Naive thymus-derived CD4-positive, alpha-beta T cell (primary cell): ENCODE measurements around the gene CTXND1. TPM values are rescaled to one million over a fixed set of nuclear protein-coding genes. Genes with fewer than 3 reads are reported as not detected.

Experiments
- ATAC-seq: fragments of 150-1000 bp; cut with Tn5 transposase; 2 replicates; pipeline ENCODE4 v1.10.0; 2021; ENCODE audit warnings: mild to moderate bottlenecking, moderate library complexity
- CTCF ChIA-PET: fragments of 350-600 bp; sonication (Branson Sonifier 250); formaldehyde crosslinking; loops from one replicate; lab custom pipeline; 2021; ENCODE audit warnings: antibody characterized with exemption; lab: Charles Lee
- POLR2A ChIA-PET: fragments of 350-600 bp; sonication (Branson Sonifier 250); formaldehyde crosslinking; loops from one replicate; lab custom pipeline; 2021; ENCODE audit warnings: antibody characterized with exemption, inconsistent platforms; lab: Charles Lee
- DNase-seq, 9 donors: peaks; one replicate each; pipeline versions ENCODE4 v3.0.0 to v3.0.0-alpha.2; 2020 to 2022; ENCODE audit warnings: mixed read lengths in 1 of 9
- H3K27ac ChIP-seq: one replicate; pipeline ENCODE4 v1.7.0; 2013; ENCODE audit warnings: mild to moderate bottlenecking, low read depth, low read length, moderate library complexity
- H3K27me3 ChIP-seq, 2 donors: one replicate each; pipeline ENCODE4 v1.7.0; 2013; ENCODE audit warnings: low read length in 2 of 2, mild to moderate bottlenecking in 2 of 2, moderate library complexity in 2 of 2; ENCODE audit not compliant: control insufficient read depth in 2 of 2, insufficient read depth in 2 of 2
- H3K36me3 ChIP-seq, 3 experiments: 1 replicate in 2 of 3; 2 replicates in 1 of 3; pipeline ENCODE4 v1.7.0; 2013; ENCODE audit warnings: low read length in 3 of 3, mild to moderate bottlenecking in 3 of 3, moderate library complexity in 1 of 3; ENCODE audit not compliant: insufficient read depth in 3 of 3, control insufficient read depth in 2 of 3
- H3K4me1 ChIP-seq, 2 donors: one replicate each; pipeline ENCODE4 v1.7.0; 2013; ENCODE audit warnings: low read length in 2 of 2, mild to moderate bottlenecking in 2 of 2, moderate library complexity in 1 of 2; ENCODE audit not compliant: control insufficient read depth in 2 of 2, insufficient read depth in 2 of 2
- H3K4me3 ChIP-seq: 2 replicates; pipeline ENCODE4 v1.7.0; 2013; ENCODE audit warnings: mild to moderate bottlenecking, low read length
- H3K9me3 ChIP-seq, 3 experiments: 1 replicate in 2 of 3; 2 replicates in 1 of 3; pipeline ENCODE4 v1.7.0; 2013; ENCODE audit warnings: low read length in 3 of 3; ENCODE audit not compliant: control insufficient read depth in 2 of 3
- H3K27ac Mint-ChIP-seq, 9 donors: one replicate each; pipeline ENCODE4 v1.8.0; 2020 to 2022; ENCODE audit warnings: mixed read lengths in 9 of 9, mild to moderate bottlenecking in 8 of 9, moderate library complexity in 5 of 9, inconsistent platforms in 2 of 9
- H3K27me3 Mint-ChIP-seq, 5 donors: one replicate each; pipeline ENCODE4 v1.8.0; 2021 to 2022; ENCODE audit warnings: mixed read lengths in 5 of 5, mild to moderate bottlenecking in 1 of 5
- H3K36me3 Mint-ChIP-seq, 5 donors: one replicate each; pipeline ENCODE4 v1.8.0; 2020 to 2022; ENCODE audit warnings: mixed read lengths in 5 of 5, mild to moderate bottlenecking in 3 of 5, inconsistent platforms in 1 of 5
- H3K4me1 Mint-ChIP-seq, 7 donors: one replicate each; pipeline ENCODE4 v1.8.0; 2020 to 2022; ENCODE audit warnings: mixed read lengths in 7 of 7, mild to moderate bottlenecking in 3 of 7, inconsistent platforms in 1 of 7
- H3K4me3 Mint-ChIP-seq, 10 donors: one replicate each; pipeline ENCODE4 v1.8.0; 2020 to 2022; ENCODE audit warnings: mild to moderate bottlenecking in 10 of 10, mixed read lengths in 10 of 10, moderate library complexity in 6 of 10, inconsistent platforms in 2 of 10
- H3K9me3 Mint-ChIP-seq, 11 donors: one replicate each; pipeline ENCODE4 v1.8.0; 2020 to 2022; ENCODE audit warnings: mixed read lengths in 11 of 11, mild to moderate bottlenecking in 4 of 11, inconsistent platforms in 1 of 11, moderate library complexity in 1 of 11
- intact Hi-C, 2 donors: fragments of 100-400 bp; cut with micrococcal nuclease; formaldehyde crosslinking; loops; one replicate each; pipeline ENCODE4 v1.15.1; 2023
- polyA plus RNA-seq, 2 donors: library from polyadenylated mRNA; unstranded; fragments of 300-500 nt; fragmentation: Illumina TruSeq; gene quantifications; one replicate each; pipeline ENCODE4 v1.2.3, GENCODE V29; 2021
- total RNA-seq, 6 experiments: library from RNA in 5 of 6; stranded (reverse) in 5 of 6; gene quantifications; 1 replicate in 5 of 6; 2 replicates in 1 of 6; pipeline ENCODE4 v1.2.3 and lab custom pipeline; 2021 to 2026

Gene CTXND1
- total and polyA plus RNA-seq, 7 experiments from 2014 or later = not detected

DNA sequence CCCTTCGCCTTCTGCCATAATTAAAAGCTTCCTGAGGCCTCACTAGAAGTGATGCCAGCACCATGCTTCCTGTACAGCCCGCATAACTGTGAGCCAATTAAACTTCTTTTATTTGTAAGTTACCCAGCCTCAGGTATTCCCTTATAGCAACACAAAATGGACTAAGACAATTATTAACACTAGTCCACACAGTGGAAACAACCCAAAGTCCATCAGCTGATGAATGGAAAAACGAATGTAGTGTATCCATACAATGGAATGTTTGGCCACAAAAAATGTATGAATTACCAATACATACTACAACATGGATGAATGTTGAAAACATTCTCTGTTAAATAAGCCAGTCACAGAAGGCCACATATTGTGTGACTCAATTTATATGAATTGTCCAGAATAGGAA is 22.5 kb upstream of the CTXND1 start:
- no peak overlapping the region for H3K4me3 Mint-ChIP-seq
- intact Hi-C loops = no loop called here
- H3K27me3 Mint-ChIP-seq = peaks cover 7 to 19% (median 12%) of the 10 kb centered on the region in 5 donors
- DNase-seq (no peak), ATAC-seq (no peak)
- ChIA-PET POLR2A (no interaction called here), CTCF (no interaction called here)
- H3K9me3 ChIP-seq = no peaks in the 10 kb centered on the region
- no peak overlapping the region for H3K4me3 ChIP-seq
- H3K9me3 Mint-ChIP-seq = no peaks in the 10 kb centered on the region
- no peaks in the 10 kb centered on the region for H3K36me3 ChIP-seq
- no peaks in the 10 kb centered on the region for H3K4me1 Mint-ChIP-seq
- H3K27ac Mint-ChIP-seq = no peak overlapping the region
- H3K27me3 ChIP-seq = no peaks in the 10 kb centered on the region
- H3K27ac ChIP-seq = no peak overlapping the region
- no peaks in the 10 kb centered on the region for H3K36me3 Mint-ChIP-seq
- no peaks in the 10 kb centered on the region for H3K4me1 ChIP-seq

GRCh38 chr15:80272987-80273386 is 21.0 kb upstream of the CTXND1 start:
- Histone ChIP-seq H3K27me3 (no peaks in the 10 kb centered on the region), H3K36me3 (no peaks in the 10 kb centered on the region), H3K4me3 (no peak overlapping the region), H3K9me3 (no peaks in the 10 kb centered on the region), H3K4me1 (no peaks in the 10 kb centered on the region), H3K27ac (no peak overlapping the region)
- Mint-ChIP-seq H3K27me3 (peaks cover 9 to 35% (median 17%) of the 10 kb centered on the region in 5 donors), H3K27ac (no peak overlapping the region), H3K9me3 (peaks cover 0 to 3% (median 0%) of the 10 kb centered on the region in 11 donors), H3K36me3 (no peaks in the 10 kb centered on the region), H3K4me3 (no peak overlapping the region), H3K4me1 (no peaks in the 10 kb centered on the region)
- intact Hi-C loops = no loop called here
- ChIA-PET POLR2A (no interaction called here), CTCF (no interaction called here)
- ATAC-seq = no peak
- DNase-seq = no peak

DNA sequence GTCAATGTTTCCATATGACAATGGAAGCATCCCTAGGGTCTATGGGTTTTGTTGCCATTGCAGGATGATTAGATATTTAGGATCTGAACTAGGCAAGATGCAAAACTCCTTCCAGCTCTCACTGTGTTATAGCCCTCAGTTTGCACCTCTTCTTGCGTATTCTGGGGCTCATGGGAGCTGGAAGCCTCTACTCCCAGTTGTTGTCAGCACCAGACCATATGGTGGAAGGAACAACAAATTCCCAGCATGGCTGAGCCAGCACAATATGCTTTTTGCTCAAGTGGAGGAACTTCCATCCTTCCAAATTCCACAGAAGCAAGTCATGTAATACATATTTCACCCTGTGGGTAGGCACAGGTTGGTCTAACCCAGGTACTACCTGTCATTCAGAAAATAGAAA is 18.5 kb upstream of the CTXND1 start:
- no peak overlapping the region for H3K4me3 Mint-ChIP-seq
- CTCF ChIA-PET = no interaction called here

GRCh38 chr15:80268101-80268500 is 16.1 kb upstream of the CTXND1 start:
- intact Hi-C loops = no loop called here
- no peak for DNase-seq
- no peak overlapping the region for H3K4me3 Mint-ChIP-seq
- Histone ChIP-seq H3K27me3 (no peaks in the 10 kb centered on the region), H3K4me1 (no peaks in the 10 kb centered on the region), H3K27ac (no peak overlapping the region), H3K4me3 (no peak overlapping the region), H3K9me3 (no peaks in the 10 kb centered on the region), H3K36me3 (no peaks in the 10 kb centered on the region)
- H3K27me3 Mint-ChIP-seq = peaks cover 9 to 51% (median 32%) of the 10 kb centered on the region in 5 donors
- ChIA-PET POLR2A (no interaction called here), CTCF (no interaction called here)
- no peak overlapping the region for H3K27ac Mint-ChIP-seq
- peaks cover 0 to 4% (median 0%) of the 10 kb centered on the region in 11 donors for H3K9me3 Mint-ChIP-seq
- H3K36me3 Mint-ChIP-seq = no peaks in the 10 kb centered on the region
- no peaks in the 10 kb centered on the region for H3K4me1 Mint-ChIP-seq
- no peak for ATAC-seq

More for the DNA sequence above, 18.5 kb upstream of the CTXND1 start:
- H3K27me3 Mint-ChIP-seq = peaks cover 9 to 48% (median 29%) of the 10 kb centered on the region in 5 donors
- no peaks in the 10 kb centered on the region for H3K36me3 Mint-ChIP-seq
- POLR2A ChIA-PET = interaction anchor here (0.5 kb wide), 1 partner anchor 15 kb away, joined by 3 read pairs; no protein-coding TSS in a partner anchor
- Histone ChIP-seq H3K36me3 (no peaks in the 10 kb centered on the region), H3K4me3 (no peak overlapping the region), H3K4me1 (no peaks in the 10 kb centered on the region), H3K27ac (no peak overlapping the region), H3K9me3 (no peaks in the 10 kb centered on the region), H3K27me3 (no peaks in the 10 kb centered on the region)
- DNase-seq (no peak), ATAC-seq (no peak)
- H3K4me1 Mint-ChIP-seq = no peaks in the 10 kb centered on the region
- intact Hi-C loops = no loop called here
- H3K9me3 Mint-ChIP-seq = peaks cover 0 to 4% (median 0%) of the 10 kb centered on the region in 11 donors
- no peak overlapping the region for H3K27ac Mint-ChIP-seq

- no peaks in the 10 kb centered on the region for H3K4me1 Mint-ChIP-seq
- peaks cover 8 to 46% (median 35%) of the 10 kb centered on the region in 5 donors for H3K27me3 Mint-ChIP-seq
- ChIA-PET CTCF (no interaction called here), POLR2A (no interaction called here)
- Histone ChIP-seq H3K4me3 (no peak overlapping the region), H3K4me1 (no peaks in the 10 kb centered on the region), H3K9me3 (no peaks in the 10 kb centered on the region), H3K36me3 (no peaks in the 10 kb centered on the region), H3K27ac (no peak overlapping the region), H3K27me3 (no peaks in the 10 kb centered on the region)
- DNase-seq = no peak
- H3K9me3 Mint-ChIP-seq = peaks cover 0 to 4% (median 0%) of the 10 kb centered on the region in 11 donors
- no peak overlapping the region for H3K27ac Mint-ChIP-seq
- no peak overlapping the region for H3K4me3 Mint-ChIP-seq
- H3K36me3 Mint-ChIP-seq = no peaks in the 10 kb centered on the region
- intact Hi-C loops = no loop called here
- ATAC-seq = no peak
These were observed 15.6 kb upstream of the CTXND1 start for GRCh38 chr15:80267658-80268057.

DNA sequence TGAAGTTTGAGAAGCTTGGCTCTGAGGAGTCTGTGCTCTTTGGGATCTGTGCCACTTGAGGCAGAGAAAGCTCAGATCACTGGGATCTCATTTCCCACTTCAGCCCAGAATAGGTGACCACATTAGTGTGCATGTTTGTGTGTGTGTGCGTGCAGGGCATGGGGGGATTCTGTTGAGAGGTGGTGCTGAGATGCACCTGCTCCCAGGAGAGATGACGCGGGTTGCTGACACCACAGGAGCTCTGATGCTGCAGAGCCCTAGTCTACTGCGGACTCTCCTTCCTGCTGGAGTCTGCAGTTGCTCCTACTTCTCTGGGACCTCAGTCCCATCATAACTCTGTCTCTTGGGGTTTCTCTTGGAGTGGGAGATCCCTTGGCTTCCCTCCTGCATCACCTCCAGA is 14.7 kb upstream of the CTXND1 start:
- Mint-ChIP-seq H3K27me3 (peaks cover 11 to 50% (median 42%) of the 10 kb centered on the region in 5 donors), H3K4me1 (no peaks in the 10 kb centered on the region), H3K36me3 (no peaks in the 10 kb centered on the region), H3K9me3 (peaks cover 0 to 6% (median 0%) of the 10 kb centered on the region in 11 donors), H3K4me3 (no peak overlapping the region), H3K27ac (no peak overlapping the region)
- Histone ChIP-seq H3K9me3 (no peaks in the 10 kb centered on the region), H3K27ac (no peak overlapping the region), H3K36me3 (no peaks in the 10 kb centered on the region), H3K4me1 (no peaks in the 10 kb centered on the region), H3K4me3 (no peak overlapping the region), H3K27me3 (no peaks in the 10 kb centered on the region)
- POLR2A ChIA-PET = no interaction called here
- intact Hi-C loops = no loop called here
- ATAC-seq = no peak
- no peak for DNase-seq
- CTCF ChIA-PET = no interaction called here

- Histone ChIP-seq H3K9me3 (no peaks in the 10 kb centered on the region), H3K27ac (no peak overlapping the region), H3K27me3 (no peaks in the 10 kb centered on the region), H3K4me3 (no peak overlapping the region), H3K36me3 (no peaks in the 10 kb centered on the region), H3K4me1 (no peaks in the 10 kb centered on the region)
- intact Hi-C loops = no loop called here
- H3K36me3 Mint-ChIP-seq = no peaks in the 10 kb centered on the region
- H3K27ac Mint-ChIP-seq = no peak overlapping the region
- DNase-seq = no peak
- no peaks in the 10 kb centered on the region for H3K4me1 Mint-ChIP-seq
- ChIA-PET CTCF (no interaction called here), POLR2A (no interaction called here)
- H3K4me3 Mint-ChIP-seq = no peak overlapping the region
- no peak for ATAC-seq
- H3K27me3 Mint-ChIP-seq = peaks cover 8 to 48% (median 41%) of the 10 kb centered on the region in 5 donors
- peaks cover 0 to 6% (median 0%) of the 10 kb centered on the region in 11 donors for H3K9me3 Mint-ChIP-seq
These were observed 14.1 kb upstream of the CTXND1 start for GRCh38 chr15:80266113-80266512.
